GM19324 (cell line): ENCODE measurements around the gene EIF4A3.

ENCODE experiments used
- ATAC-seq: cut with Tn5 transposase; IDR thresholded peaks from one replicate; pipeline ENCODE4 v1.9.1; 2021; ENCODE audit warnings: mild to moderate bottlenecking, moderate library complexity; ENCODE audit not compliant: unreplicated experiment, low FRiP score

EIF4A3 gene

GRCh38 chr17:80115159-80115558, 31.8 kb downstream of the EIF4A3 start:
- ATAC-seq, result no peak

DNA sequence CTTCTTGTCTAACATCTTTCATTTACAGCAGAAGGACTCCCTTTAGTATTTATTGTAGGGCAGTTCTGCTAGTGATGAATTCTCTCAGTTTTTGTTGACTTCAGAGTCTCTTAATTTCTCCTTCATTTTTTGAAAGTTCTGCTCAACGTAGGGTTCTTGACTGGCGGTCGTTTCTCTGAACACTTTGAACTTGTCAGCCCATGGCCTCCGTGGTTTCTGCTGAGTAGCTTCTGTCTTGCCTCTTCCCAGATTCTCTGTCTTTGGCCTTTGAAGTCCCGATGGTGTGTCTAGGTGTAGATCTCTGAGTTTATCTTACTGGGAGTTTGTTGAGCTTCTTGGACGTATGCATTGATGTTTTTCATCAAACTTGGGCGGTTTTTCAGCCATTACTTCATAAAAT, 32.2 kb downstream of the EIF4A3 start:
- ATAC-seq, result no peak

GRCh38 chr17:80113033-80113484, 33.9 kb downstream of the EIF4A3 start:
- ATAC-seq, result no peak

- no peak for ATAC-seq
Measured at GRCh38 chr17:80112471-80113032, 34.4 kb downstream of the EIF4A3 start.

GRCh38 chr17:80111702-80112470, 35.0 kb downstream of the EIF4A3 start:
- no peak for ATAC-seq

DNA sequence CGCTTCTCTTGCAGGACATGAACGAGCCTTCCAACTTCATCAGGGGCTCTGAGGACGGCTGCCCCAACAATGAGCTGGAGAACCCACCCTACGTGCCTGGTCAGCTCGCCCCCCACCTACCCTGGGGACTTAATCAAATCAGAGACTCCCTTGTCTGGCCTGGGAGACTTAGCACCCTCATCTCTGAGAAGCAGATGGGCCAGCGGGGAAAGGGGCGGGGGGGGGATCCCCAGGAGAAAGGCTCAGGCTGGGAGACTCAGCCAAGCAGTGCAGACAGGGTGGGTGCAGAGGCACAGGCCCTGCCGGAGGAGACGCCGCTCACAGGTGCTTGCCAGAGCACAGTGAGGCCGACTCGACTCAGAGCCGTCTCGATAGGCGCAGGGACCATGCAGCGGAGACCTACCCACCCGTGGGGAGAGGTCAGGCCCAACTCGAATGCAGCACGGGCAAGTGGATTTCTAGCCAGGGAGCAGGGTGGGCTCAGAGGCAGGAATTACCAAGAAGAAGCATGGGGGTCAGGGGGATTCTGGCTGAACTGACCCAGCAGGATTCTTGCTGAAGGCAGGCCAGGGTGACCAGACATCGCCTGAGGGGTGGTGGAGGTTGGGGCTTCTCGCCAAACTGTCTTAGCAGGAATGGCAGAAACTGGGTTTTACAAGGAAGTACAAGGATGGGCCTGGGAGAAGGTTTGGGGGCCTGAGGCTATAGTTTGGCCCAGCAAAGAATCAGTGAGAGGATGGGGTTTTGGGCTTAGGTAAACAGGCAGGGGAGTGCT, 35.8 kb downstream of the EIF4A3 start:
- ATAC-seq, result no peak

GRCh38 chr17:80110447-80110812, 36.5 kb downstream of the EIF4A3 start:
- ATAC-seq, result no peak

DNA sequence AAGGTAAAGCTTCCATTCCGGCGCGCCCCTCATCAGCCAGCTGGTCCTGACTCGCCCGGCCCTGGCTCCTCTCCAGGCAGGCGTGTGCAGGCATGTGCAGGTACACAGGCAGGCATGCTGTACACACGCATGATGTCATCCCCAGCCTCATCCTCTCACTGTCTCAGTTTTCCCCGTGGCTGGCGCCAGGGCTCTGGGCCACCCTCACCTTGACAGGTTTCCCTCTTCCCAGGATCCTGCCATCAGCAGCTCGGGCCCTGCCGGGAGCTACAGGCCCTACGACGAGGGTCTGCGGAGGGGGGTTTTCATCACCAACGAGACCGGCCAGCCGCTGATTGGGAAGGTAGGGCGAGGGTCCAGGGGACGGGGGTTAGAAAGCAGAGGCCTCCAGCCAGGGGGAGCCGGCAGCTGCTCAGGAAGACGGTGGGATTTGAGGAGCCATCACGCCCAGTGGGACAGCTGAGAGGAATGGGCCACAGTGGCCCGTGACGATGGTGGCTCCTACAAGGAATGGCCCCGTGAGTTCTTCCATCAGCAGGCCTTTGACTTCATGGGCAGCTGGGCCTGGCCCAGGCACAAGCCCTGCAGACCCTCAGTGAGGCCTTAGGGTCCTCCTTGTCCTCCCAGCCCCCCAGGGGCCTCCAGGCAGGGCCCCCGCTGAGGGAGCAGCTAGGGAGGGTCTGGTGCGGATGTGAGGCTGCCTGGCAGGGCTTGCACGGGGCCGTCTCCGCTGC, 37.0 kb downstream of the EIF4A3 start:
- ATAC-seq, result no peak

DNA sequence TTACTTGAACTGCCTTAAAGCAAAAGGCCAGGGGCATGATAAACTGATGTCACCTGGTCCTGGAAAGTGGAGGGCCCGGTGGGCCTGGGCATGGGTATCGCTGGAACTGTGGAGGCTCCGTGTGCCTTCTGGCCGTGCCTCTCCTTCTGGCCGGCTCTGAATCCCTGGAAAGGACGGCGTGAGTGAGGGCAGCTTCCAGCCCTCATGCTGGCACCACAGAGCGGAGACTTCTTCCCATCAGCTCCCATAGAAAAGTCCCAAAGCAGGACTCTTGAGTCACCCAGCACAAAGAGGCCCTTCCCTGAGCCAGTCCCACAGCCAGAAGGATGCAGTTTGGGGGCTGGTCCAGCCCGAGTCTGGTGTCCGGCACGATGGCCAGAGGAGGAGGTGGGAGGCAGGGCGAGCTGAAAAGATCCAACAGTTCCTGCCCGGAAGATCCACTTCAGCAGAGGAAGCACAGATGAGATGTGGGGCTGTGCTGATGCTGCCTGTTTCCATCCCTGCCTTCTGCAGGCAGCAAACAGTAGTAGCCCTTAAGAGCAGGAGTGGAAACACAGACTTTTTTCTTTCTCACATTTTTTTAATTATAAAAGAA, 37.8 kb downstream of the EIF4A3 start:
- ATAC-seq, result no peak

- ATAC-seq, result no peak
Measured at GRCh38 chr17:80108036-80108971, 38.6 kb downstream of the EIF4A3 start.

GRCh38 chr17:80107231-80108021, 39.5 kb downstream of the EIF4A3 start:
- ATAC-seq, result no peak

DNA sequence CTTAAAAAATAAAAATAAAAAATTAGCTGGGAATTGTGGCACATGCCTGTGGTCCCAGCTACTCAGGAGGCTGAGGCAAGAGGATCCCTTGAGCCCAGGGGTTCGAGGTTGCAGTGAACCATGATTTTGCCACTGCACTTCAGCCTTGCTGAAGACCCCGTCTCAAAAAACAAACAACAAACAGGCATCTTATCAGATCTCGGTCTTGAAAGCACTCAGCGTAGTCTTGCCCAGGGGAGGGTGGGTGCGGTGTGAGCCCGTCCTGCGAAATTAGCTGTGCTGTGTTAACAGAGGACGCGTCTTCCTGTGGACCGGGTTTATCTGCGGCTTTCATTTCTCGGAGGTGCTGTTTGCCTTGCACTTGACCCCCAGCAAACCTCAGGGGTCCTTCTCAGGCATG, 40.2 kb downstream of the EIF4A3 start:
- no peak for ATAC-seq

DNA sequence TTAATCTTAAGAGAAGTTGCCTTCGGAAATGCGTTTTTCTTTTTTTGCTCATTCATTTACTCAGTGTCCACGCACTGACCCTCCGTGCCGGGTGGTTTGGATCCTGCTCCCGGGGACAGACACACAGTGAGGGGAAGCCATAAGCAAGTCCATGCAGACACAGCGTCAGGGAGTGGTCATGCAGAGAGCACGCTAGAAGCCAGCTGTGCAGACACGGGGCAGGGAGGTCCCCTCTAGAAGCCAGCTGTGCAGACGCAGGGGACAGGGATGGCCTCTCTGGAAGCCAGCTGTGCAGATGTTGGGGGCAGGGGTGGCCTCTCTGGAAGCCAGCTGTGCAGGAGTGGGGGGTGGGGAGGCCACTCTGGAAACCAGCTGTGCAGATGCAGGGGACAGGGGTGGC, 40.8 kb downstream of the EIF4A3 start:
- ATAC-seq, result no peak

- no peak for ATAC-seq
Measured at GRCh38 chr17:80105762-80106161, 41.2 kb downstream of the EIF4A3 start.

GRCh38 chr17:80104956-80105375, 42.0 kb downstream of the EIF4A3 start:
- no peak for ATAC-seq

DNA sequence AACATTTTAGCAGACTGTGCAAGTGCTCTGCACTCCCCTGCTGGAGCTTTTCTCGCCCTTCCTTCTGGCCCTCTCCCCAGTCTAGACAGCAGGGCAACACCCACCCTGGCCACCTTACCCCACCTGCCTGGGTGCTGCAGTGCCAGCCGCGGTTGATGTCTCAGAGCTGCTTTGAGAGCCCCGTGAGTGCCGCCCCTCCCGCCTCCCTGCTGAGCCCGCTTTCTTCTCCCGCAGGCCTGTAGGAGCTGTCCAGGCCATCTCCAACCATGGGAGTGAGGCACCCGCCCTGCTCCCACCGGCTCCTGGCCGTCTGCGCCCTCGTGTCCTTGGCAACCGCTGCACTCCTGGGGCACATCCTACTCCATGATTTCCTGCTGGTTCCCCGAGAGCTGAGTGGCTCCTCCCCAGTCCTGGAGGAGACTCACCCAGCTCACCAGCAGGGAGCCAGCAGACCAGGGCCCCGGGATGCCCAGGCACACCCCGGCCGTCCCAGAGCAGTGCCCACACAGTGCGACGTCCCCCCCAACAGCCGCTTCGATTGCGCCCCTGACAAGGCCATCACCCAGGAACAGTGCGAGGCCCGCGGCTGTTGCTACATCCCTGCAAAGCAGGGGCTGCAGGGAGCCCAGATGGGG, 42.5 kb downstream of the EIF4A3 start:
- ATAC-seq, result no peak

DNA sequence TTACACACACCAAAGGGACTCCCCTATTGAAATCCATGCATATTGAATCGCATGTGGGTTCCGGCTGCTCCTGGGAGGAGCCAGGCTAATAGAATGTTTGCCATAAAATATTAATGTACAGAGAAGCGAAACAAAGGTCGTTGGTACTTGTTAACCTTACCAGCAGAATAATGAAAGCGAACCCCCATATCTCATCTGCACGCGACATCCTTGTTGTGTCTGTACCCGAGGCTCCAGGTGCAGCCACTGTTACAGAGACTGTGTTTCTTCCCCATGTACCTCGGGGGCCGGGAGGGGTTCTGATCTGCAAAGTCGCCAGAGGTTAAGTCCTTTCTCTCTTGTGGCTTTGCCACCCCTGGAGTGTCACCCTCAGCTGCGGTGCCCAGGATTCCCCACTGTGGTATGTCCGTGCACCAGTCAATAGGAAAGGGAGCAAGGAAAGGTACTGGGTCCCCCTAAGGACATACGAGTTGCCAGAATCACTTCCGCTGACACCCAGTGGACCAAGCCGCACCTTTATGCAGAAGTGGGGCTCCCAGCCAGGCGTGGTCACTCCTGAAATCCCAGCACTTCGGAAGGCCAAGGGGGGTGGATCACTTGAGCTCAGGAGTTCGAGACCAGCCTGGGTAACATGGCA, 43.4 kb downstream of the EIF4A3 start:
- ATAC-seq, result no peak
